ENCODE measurements around the gene MRPL52.

- TF ChIP-seq CTCF (IDR thresholded peaks at IDR 0.05; ENCODE audit: insufficient read depth, low read depth, low read length) (no peak), EZH2 (IDR thresholded peaks at IDR 0.05; ENCODE audit: insufficient read depth, low read length) (no peak)
Observed at GRCh38 chr14:22856428-22856827, 26.7 kb downstream of the MRPL52 start.

Data from astrocyte (in vitro differentiated cells and primary cell).